ENCODE data around the gene PPP1R13B.

Gene PPP1R13B

DNA sequence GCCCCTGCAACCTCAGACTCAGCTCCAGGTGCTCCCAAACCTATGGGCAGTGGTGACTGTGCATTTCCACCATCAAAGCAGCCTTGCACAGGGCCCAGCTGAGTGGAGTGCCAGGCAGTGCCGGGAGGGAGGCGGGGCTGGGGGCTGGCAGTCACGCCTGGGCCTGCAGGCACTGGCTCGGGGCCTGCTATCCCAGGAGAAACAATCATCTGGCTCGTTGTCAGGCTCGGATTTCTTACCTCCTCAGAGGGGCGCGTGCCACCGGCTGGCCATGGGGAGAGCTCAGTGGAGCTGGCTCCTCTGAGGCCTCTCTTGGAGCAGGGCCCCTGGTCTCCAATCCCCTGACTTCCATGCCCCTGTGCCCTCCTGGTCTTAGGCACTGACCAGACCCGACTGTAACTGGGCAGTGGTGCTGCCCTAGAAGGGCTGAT, 20.2 kb upstream of the PPP1R13B start:
- no peak for DNase-seq (ENCODE audit: low read depth)
- TF ChIP-seq, protein P1, sequence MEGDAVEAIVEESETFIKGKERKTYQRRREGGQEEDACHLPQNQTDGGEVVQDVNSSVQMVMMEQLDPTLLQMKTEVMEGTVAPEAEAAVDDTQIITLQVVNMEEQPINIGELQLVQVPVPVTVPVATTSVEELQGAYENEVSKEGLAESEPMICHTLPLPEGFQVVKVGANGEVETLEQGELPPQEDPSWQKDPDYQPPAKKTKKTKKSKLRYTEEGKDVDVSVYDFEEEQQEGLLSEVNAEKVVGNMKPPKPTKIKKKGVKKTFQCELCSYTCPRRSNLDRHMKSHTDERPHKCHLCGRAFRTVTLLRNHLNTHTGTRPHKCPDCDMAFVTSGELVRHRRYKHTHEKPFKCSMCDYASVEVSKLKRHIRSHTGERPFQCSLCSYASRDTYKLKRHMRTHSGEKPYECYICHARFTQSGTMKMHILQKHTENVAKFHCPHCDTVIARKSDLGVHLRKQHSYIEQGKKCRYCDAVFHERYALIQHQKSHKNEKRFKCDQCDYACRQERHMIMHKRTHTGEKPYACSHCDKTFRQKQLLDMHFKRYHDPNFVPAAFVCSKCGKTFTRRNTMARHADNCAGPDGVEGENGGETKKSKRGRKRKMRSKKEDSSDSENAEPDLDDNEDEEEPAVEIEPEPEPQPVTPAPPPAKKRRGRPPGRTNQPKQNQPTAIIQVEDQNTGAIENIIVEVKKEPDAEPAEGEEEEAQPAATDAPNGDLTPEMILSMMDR (IDR thresholded peaks at IDR 0.05; ENCODE audit: low read depth, low read length, missing control alignments) = no peak
- no peak overlapping the region for H3K4me3 ChIP-seq (ENCODE audit: low read depth, low read length)
- in situ Hi-C loops (cut with HindIII; ENCODE audit: low sequenced_read_pairs) = no loop called here

DNA sequence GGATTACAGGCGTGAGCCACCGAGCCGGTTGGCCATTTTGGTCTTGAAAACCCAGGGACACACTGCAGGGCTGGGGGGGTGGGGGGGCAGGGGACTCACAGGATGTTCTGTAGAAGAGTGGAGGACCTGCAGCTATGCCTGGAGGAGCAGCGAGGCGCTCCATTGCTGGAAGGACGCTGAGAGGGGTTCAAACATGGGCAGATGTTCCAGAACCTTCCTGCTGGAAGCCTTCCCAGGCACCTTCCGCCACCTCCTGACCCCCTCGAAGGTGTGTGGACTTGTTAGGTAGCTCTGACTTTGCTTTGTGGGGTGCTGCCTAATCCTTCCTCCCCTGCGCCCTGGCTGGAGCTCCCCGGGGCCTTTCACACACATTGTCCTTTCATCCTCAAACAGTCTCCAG, 19.6 kb upstream of the PPP1R13B start:
- no peak overlapping the region for H3K4me3 ChIP-seq (ENCODE audit: low read depth, low read length)
- in situ Hi-C loops (cut with HindIII; ENCODE audit: low sequenced_read_pairs) = no loop called here
- no peak for DNase-seq (ENCODE audit: low read depth)
- TF ChIP-seq, protein P1 (IDR thresholded peaks at IDR 0.05; ENCODE audit: low read depth, low read length, missing control alignments) = no peak

DNA sequence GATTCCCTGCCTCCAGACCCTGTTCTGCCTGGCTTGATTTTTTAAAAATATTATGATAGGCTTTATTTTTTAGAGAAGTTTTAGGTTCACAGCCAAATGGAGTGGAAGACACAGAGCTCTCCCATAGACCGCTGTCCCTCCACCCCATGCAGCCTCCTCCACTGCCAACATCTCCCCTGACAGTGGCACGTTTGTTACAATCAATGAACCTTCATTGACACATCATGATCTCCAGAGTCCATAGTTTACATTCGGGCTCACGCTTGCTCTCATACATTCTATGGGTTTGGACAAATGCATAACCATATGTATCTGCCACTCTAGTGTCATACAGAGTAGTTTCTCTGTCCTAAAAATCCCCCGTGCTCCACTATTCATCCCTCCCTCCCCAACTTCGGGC, 15.9 kb upstream of the PPP1R13B start:
- TF ChIP-seq, protein P1 (IDR thresholded peaks at IDR 0.05; ENCODE audit: low read depth, low read length, missing control alignments) = no peak
- in situ Hi-C loops (cut with HindIII; ENCODE audit: low sequenced_read_pairs) = no loop called here
- no peak overlapping the region for H3K4me3 ChIP-seq (ENCODE audit: low read depth, low read length)
- no peak for DNase-seq (ENCODE audit: low read depth)

DNA sequence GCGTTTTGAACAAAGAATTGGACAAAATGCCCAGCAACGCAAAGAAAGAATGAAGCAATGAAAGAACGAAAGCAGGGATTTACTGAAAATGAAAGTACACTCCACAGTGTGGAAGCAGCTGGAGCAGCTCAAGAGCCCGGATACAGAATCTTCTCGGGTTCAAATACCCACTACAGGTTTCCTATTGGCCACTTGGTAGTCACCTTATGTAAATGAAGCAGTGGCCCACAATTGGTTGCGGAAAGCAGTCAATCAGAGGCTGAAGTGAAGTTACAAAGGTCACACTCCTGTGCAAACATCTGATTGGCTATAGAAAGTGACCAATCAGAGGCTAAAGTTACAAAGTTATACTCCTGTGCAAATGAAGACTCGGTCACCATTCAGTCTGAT, 15.0 kb upstream of the PPP1R13B start:
- no peak overlapping the region for H3K4me3 ChIP-seq (ENCODE audit: low read depth, low read length)
- in situ Hi-C loops (cut with HindIII; ENCODE audit: low sequenced_read_pairs) = no loop called here
- no peak for DNase-seq (ENCODE audit: low read depth)
- TF ChIP-seq, protein P1 (IDR thresholded peaks at IDR 0.05; ENCODE audit: low read depth, low read length, missing control alignments) = no peak

DNA sequence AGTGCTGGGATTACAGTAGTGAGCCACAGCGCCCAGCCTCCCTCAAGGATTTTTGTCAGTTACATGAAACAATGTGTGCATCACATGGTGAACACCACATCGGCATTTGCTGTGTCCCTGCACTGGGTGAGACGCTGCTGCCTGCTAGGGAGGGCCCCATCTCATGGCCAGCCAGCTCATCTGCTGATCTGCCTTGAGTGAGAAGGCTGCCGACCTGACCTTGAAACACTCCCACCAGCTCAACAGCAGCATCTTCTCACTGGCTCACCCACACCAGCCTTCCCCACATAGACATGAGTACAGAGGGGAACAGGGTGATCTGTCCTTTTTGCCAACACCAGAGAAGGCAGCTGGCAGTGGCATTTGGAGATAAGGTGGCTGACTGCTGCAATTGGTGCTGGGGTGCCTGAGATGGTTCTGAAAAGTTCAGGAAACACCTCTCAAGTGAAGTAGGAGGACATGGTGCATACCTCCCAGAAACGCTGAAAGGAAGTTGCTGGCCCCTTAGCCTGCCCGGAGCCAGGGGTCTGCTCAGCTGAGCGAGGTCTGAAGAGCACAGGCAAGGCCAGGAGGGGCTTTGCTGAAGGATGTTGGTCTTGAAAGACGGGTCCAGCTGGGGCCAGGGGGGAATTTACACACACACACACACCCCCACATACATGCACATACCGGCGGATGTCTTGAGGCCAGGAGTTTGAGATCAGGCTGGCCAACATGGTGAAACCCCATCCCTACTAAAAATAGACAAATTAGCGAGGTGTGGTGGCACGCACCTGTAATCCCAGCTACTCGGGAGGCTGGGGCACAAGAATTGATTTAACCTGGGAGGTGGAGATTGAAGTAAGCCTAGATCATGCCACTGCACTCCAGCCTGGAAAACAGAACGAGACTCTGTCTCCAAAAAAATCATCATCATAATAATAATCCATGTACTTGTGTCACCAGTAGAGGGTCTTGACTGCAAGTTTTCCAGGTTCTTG, 14.3 kb upstream of the PPP1R13B start:
- no peak for DNase-seq (ENCODE audit: low read depth)
- H3K4me3 ChIP-seq (ENCODE audit: low read depth, low read length) = no peak overlapping the region
- in situ Hi-C loops (cut with HindIII; ENCODE audit: low sequenced_read_pairs) = no loop called here
- TF ChIP-seq, protein P1 (IDR thresholded peaks at IDR 0.05; ENCODE audit: low read depth, low read length, missing control alignments) = no peak

DNA sequence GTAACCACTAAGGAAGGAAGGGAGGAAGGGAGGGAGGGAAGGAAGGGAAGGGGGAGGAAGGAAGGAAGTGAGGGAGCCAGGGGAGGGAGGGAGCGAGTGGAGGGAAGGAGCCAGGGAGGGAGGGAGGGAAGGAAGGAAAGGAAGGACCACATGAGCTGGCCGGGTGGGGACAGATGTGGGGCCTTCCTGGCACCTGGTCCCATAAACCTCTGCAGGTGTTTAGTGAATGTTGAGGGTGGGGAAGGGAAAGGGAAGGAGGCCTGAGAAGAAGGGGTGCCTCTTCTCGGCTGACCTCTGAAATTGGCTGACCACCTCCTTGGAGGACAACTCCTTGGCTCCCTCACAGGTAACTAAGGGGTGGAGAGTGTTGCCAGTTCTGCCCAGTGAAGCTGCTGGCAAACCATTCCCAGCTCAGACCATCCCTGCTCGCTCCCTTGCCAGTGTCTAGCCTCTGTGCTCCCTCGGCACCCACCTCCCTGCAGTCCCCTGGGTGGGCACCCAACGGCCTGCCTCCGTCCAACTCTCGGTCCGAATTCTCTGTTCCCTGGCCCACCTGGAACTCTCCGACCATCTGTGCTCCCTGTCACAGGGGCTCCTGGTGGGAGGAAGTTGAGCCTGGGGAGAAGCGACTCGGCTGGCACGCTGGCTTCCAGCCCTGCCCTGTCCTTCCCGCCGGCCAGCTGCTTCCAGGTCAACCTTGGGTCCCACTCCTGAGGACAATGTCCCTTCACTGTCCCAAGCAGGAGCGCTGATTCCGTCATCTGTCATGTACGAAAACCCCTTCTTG, 12.2 kb upstream of the PPP1R13B start:
- TF ChIP-seq, protein P1 (IDR thresholded peaks at IDR 0.05; ENCODE audit: low read depth, low read length, missing control alignments) = no peak
- no peak for DNase-seq (ENCODE audit: low read depth)
- no peak overlapping the region for H3K4me3 ChIP-seq (ENCODE audit: low read depth, low read length)
- in situ Hi-C loops (cut with HindIII; ENCODE audit: low sequenced_read_pairs) = no loop called here
